Upper lobe of left lung (tissue), 4 donors: ENCODE measurements around the gene APOL3.
"Not testable (repeated sequence)": the region's sequence is repeated elsewhere in the genome, so short reads cannot be mapped to it uniquely, and the experiment has no call there.

ENCODE experiments used
- CTCF ChIP-seq, 6 experiments: fragments of 450-650 bp in 4 of 6; fragments of 200-600 bp in 2 of 6; sonication (generic) in 2 of 6; IDR thresholded peaks; one replicate each; pipeline ENCODE4 v1.5.1; 2016 to 2019; ENCODE audit warnings: antibody characterized with exemption in 6 of 6
- EP300 ChIP-seq, 4 donors: sonication (generic); formaldehyde crosslinking; IDR thresholded peaks; one replicate each; pipeline ENCODE4 v1.5.1; 2017; ENCODE audit warnings: antibody characterized with exemption in 4 of 4, control low read depth in 2 of 4
- POLR2A ChIP-seq, 4 donors: fragments of 450-650 bp; IDR thresholded peaks; one replicate each; pipeline ENCODE4 v1.5.1; 2016 to 2017; ENCODE audit warnings: antibody characterized with exemption in 4 of 4, mild to moderate bottlenecking in 2 of 4
- POLR2AphosphoS5 ChIP-seq, 2 donors: sonication (generic); formaldehyde crosslinking; IDR thresholded peaks; one replicate each; pipeline ENCODE4 v1.5.1; 2017; ENCODE audit warnings: antibody characterized with exemption in 2 of 2

GRCh38 chr22:36100908-36101307 lies 59.6 kb downstream of the APOL3 start:
- TF ChIP-seq CTCF, POLR2A, POLR2AphosphoS5, EP300 (IDR thresholded peaks at IDR 0.05): not testable (repeated sequence)
